Measurements from ENCODE around the gene GINS2. TPM values are rescaled to one million over a fixed set of nuclear protein-coding genes. Genes with fewer than 3 reads are reported as not detected.

Gene GINS2
- total RNA-seq, 2 experiments from 2014 or later, result 59.9 to 62.9 TPM

DNA sequence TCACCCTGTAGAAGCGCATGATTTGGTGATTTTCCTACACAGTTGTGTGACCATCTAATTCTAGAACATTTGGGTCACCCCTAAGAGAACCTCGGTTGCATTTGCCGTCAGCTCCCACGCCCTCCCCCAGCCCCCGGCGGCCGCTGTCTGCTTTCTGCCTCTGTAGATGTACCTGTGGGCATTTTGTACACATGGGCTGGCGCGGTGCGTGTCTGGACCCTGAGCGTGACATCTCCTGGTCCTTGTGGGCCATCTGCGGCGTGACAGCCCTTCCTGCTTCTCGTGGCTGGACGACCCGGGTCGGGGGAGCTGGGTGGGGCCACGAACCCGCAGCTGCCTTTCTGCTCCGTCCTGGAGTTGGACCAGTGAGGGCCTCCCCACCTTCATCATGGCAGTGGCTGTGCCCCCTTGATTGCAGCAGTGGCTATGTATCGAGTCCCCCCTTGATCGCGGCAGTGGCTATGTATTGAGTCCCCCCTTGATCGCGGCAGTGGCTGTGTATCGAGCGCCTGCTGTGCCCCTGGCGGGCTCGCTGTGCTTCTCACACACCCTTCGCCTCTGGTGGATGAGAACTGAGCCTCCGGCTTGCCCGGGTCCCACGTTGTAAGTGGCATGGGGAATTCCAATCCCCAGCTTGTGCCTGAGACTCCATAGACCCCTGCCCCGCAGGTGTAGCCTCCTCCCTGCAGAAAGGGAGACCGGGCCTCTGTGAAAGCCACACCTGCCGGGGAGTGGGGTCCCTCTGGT lies 51.5 kb downstream of the GINS2 start:
- H3K36me3 Mint-ChIP-seq (ENCODE audit: low read depth), result no peaks in the 10 kb centered on the region
- DNase-seq (no peak), ATAC-seq (no peak)
- CTCF ChIA-PET, result interaction anchor here (1.7 kb wide), 1 partner anchor 21 kb away, joined by 7 read pairs; no protein-coding TSS in a partner anchor
- no peaks in the 10 kb centered on the region for H3K4me1 Mint-ChIP-seq (ENCODE audit: low read depth)
- no peaks in the 10 kb centered on the region for H3K9me3 Mint-ChIP-seq
- no peak overlapping the region for H3K4me3 Mint-ChIP-seq
- TF ChIP-seq, protein P1, sequence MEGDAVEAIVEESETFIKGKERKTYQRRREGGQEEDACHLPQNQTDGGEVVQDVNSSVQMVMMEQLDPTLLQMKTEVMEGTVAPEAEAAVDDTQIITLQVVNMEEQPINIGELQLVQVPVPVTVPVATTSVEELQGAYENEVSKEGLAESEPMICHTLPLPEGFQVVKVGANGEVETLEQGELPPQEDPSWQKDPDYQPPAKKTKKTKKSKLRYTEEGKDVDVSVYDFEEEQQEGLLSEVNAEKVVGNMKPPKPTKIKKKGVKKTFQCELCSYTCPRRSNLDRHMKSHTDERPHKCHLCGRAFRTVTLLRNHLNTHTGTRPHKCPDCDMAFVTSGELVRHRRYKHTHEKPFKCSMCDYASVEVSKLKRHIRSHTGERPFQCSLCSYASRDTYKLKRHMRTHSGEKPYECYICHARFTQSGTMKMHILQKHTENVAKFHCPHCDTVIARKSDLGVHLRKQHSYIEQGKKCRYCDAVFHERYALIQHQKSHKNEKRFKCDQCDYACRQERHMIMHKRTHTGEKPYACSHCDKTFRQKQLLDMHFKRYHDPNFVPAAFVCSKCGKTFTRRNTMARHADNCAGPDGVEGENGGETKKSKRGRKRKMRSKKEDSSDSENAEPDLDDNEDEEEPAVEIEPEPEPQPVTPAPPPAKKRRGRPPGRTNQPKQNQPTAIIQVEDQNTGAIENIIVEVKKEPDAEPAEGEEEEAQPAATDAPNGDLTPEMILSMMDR (IDR thresholded peaks at IDR 0.05), result no peak
- intact Hi-C loops (cut with micrococcal nuclease), result no loop called here
- H3K27me3 Mint-ChIP-seq, result no peaks in the 10 kb centered on the region
- H3K27ac Mint-ChIP-seq, result no peak overlapping the region
- POLR2A ChIA-PET, result no interaction called here

DNA sequence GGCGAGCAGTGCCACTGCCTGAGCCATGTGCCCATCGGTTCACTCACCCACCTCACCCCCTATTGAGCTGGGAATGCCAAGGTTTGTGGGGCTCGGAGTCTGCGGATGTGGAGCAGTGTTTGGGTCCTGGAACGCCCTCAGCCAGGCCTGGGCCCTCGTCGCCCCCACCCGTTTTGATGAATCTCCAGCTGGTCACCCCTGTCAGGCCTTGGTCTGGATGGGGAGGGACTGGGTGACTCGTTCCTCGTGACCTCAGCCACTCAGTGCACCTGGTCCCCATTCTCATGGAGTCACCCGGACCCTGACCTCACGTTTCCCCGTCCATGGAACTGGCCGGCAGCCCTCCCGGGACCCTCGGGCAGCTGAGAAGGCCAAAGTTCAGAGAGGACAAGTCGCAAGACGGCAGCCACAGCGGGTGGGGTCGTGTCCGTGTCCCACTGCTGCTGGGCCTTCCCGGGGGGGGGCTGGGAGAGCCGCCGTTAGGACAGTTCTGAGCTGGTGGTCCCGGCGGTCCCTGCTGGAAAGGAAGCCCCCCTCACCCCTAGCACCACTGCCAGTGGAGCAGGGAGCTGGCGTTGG lies 52.4 kb downstream of the GINS2 start:
- Mint-ChIP-seq H3K36me3 (ENCODE audit: low read depth) (no peaks in the 10 kb centered on the region), H3K4me3 (no peak overlapping the region), H3K27me3 (no peaks in the 10 kb centered on the region), H3K4me1 (ENCODE audit: low read depth) (no peaks in the 10 kb centered on the region), H3K9me3 (no peaks in the 10 kb centered on the region), H3K27ac (no peak overlapping the region)
- intact Hi-C loops (cut with micrococcal nuclease), result no loop called here
- ATAC-seq (no peak), DNase-seq (no peak)
- CTCF ChIA-PET, result interaction anchor here (0.9 to 1.7 kb wide), 2 partner anchors 20 kb away, joined by 3 to 7 read pairs; no protein-coding TSS in a partner anchor
- TF ChIP-seq, protein P1 (IDR thresholded peaks at IDR 0.05), result no peak
- POLR2A ChIA-PET, result no interaction called here

DNA sequence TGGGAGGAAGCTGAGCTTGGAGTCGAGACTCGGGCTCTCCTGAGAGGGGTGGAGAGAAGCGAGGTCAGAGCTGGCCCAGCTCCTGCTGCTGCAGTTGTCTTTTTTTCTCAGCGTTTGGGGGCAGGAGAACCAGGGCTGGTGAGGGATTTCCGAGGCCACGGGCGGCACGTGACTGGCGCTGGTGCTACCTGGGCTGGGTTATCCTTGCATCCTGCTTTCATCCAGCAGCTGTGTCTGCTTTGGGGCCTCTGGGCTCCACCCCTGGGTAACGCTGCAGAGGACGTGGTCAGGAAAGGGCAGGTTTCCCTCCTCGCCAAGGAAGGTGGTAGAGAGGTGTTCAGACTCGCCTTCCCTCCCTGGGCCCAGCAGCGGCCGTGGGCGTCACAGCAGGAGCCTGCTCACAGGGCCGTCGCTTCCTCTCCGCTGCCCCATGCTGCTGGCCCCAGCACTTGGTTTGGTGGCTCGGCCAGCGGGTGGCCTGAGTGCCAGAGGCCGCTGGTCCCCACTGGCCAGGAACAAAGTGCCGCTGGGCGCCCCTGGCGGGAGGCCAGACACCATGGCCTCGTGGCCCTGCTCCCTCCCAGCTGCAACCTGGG lies 53.1 kb downstream of the GINS2 start:
- ATAC-seq, result no peak
- POLR2A ChIA-PET, result no interaction called here
- no peaks in the 10 kb centered on the region for H3K9me3 Mint-ChIP-seq
- no peaks in the 10 kb centered on the region for H3K4me1 Mint-ChIP-seq (ENCODE audit: low read depth)
- TF ChIP-seq, protein P1 (IDR thresholded peaks at IDR 0.05), result no peak
- H3K27me3 Mint-ChIP-seq, result no peaks in the 10 kb centered on the region
- no peaks in the 10 kb centered on the region for H3K36me3 Mint-ChIP-seq (ENCODE audit: low read depth)
- CTCF ChIA-PET, result interaction anchor here (0.9 kb wide), 1 partner anchor 19 kb away, joined by 3 read pairs; no protein-coding TSS in a partner anchor
- no peak overlapping the region for H3K27ac Mint-ChIP-seq
- H3K4me3 Mint-ChIP-seq, result no peak overlapping the region
- intact Hi-C loops (cut with micrococcal nuclease), result no loop called here
- no peak for DNase-seq

DNA sequence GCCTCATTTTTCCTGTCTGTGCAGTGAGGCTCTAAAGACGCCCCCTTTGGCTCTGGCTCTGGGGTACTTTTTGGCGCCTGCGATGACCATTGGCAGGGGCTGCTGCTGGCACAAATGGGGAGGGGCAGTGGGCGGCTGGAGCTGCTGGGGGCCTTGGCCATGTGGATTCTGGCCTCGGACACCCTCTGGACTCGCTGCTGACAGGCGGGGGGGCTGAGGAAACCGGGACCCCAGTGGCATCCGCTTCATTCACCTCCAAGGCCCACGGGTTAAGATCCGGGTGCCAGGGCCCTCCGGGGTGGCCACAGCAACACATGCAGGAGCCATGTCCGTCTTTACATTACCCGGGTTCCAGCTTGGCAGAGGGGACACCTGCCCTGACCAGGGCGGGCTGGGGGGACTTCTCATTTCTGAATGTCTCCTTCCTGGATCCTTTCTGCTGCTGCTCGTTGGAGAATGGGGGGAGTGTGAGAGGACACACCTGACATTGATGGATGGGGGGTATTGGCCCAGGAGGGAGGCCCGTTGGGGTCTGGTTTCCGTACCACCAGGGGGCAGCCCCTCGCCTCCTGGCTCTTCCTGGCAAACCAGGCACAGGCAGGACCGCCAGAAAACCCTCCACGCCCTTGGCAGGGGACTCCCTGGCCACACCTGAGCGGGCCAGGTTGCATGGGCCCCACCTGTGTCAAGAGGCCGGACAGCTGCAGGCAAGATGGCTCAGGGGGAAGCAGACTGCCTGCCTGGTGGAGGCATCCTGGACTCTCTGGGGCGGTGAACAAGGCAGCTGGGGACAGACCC lies 53.8 kb downstream of the GINS2 start:
- intact Hi-C loops (cut with micrococcal nuclease), result no loop called here
- TF ChIP-seq, protein P1 (IDR thresholded peaks at IDR 0.05), result no peak
- H3K4me3 Mint-ChIP-seq, result no peak overlapping the region
- H3K9me3 Mint-ChIP-seq, result peaks cover under 1% of the 10 kb centered on the region
- no peaks in the 10 kb centered on the region for H3K27me3 Mint-ChIP-seq
- no peaks in the 10 kb centered on the region for H3K4me1 Mint-ChIP-seq (ENCODE audit: low read depth)
- ChIA-PET POLR2A (no interaction called here), CTCF (interaction anchor here (0.9 kb wide), 1 partner anchor 19 kb away, joined by 3 read pairs; no protein-coding TSS in a partner anchor)
- H3K27ac Mint-ChIP-seq, result no peak overlapping the region
- ATAC-seq (no peak), DNase-seq (no peak)
- H3K36me3 Mint-ChIP-seq (ENCODE audit: low read depth), result no peaks in the 10 kb centered on the region

All from activated CD8-positive, alpha-beta T cell treated with anti-CD3 and anti-CD28 coated beads for 36 hours (primary cell).